SU-DHL-6 (cell line): ENCODE data around the gene CAPZA1.

Experiments
- CTCF ChIP-seq: fragments of 200-600 bp; sonication (generic); IDR thresholded peaks from one replicate; pipeline ENCODE4 v1.5.1; 2017; ENCODE audit warnings: antibody characterized with exemption, mild to moderate bottlenecking, low read length, moderate library complexity; ENCODE audit not compliant: insufficient read depth, poor library complexity, severe bottlenecking
- EZH2phosphoT487 ChIP-seq: fragments of 200-600 bp; sonication (generic), shearing (Covaris generic); conservative IDR thresholded peaks from 2 replicates; pipeline ENCODE4 v1.6.1; 2018; ENCODE audit warnings: mild to moderate bottlenecking, antibody characterized with exemption, low read length, moderate library complexity, mixed read lengths

DNA sequence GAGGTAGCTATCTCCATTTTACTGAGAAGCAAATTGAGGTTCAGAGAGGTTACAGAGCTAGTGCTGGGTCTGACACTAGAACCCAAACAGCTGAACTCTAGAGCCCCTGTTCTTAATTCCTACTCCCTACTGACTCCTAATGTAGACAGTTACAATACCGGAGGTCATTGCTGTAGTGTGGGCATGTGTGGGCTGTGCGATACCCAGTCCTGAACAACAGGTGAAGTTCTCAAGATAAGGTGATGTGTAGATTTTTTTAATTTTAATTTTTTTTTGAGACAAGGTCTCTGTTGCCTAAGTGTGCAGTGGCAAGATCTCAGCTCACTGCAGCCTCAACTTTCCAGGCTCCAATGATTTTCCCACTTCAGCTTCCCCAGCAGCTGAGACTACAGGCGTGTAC lies 88.9 kb downstream of the CAPZA1 start:
- TF ChIP-seq CTCF = no peak
- TF ChIP-seq EZH2phosphoT487 = no peak
